Subcutaneous abdominal adipose tissue (tissue), 5 donors: ENCODE measurements around the gene CEP72.

Experiments
- H3K27ac ChIP-seq: one replicate; pipeline ENCODE4 v1.7.0; 2013; ENCODE audit warnings: low read depth, mild to moderate bottlenecking, inconsistent platforms, low read length, moderate library complexity
- H3K27me3 ChIP-seq, 5 donors: one replicate each; pipeline ENCODE4 v1.7.0; 2013; ENCODE audit warnings: low read length in 5 of 5, inconsistent platforms in 1 of 5; ENCODE audit not compliant: control insufficient read depth in 5 of 5, insufficient read depth in 4 of 5
- H3K36me3 ChIP-seq, 5 donors: one replicate each; pipeline ENCODE4 v1.7.0; 2013; ENCODE audit warnings: low read length in 5 of 5; ENCODE audit not compliant: control insufficient read depth in 5 of 5, insufficient read depth in 5 of 5
- H3K4me1 ChIP-seq, 5 donors: one replicate each; pipeline ENCODE4 v1.7.0; 2013; ENCODE audit warnings: low read length in 5 of 5, mild to moderate bottlenecking in 3 of 5, moderate library complexity in 1 of 5; ENCODE audit not compliant: control insufficient read depth in 5 of 5, insufficient read depth in 5 of 5
- H3K4me3 ChIP-seq, 5 donors: one replicate each; pipeline ENCODE4 v1.7.0; 2013; ENCODE audit warnings: low read length in 5 of 5, low read depth in 1 of 5
- H3K9ac ChIP-seq, 5 donors: one replicate each; pipeline ENCODE4 v1.7.0; 2013; ENCODE audit warnings: low read length in 5 of 5, mild to moderate bottlenecking in 4 of 5, moderate library complexity in 3 of 5
- H3K9me3 ChIP-seq, 5 donors: one replicate each; pipeline ENCODE4 v1.7.0; 2013; ENCODE audit warnings: low read length in 5 of 5; ENCODE audit not compliant: control insufficient read depth in 5 of 5
- donor health status: healthy.
- donor health status: healthy.
- donor health status: healthy.
- donor health status: healthy.
- donor health status: healthy.

The CEP72 gene

DNA sequence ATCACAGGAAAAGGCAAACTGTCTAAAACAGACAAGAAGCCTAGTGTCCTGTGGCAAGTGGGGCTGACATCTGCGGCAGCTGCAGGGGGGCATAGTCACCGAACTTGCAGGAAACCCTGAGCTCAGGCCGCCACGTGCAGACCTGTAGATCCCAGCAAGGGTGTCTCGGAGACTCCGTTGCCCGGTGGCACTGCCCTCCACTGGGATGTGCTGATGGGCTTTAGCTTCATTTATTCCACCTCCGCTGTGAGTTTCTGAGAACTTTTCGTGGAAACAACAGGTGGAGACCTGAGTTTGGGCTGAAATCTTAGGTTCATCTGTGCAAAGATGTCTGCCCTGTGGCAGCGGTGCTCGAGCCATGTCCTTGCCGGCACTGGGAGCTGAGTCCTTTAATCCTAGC lies 22.1 kb downstream of the CEP72 start:
- no peak overlapping the region for H3K9ac ChIP-seq
- no peak overlapping the region for H3K27ac ChIP-seq
- H3K9me3 ChIP-seq = peaks cover 0 to 7% (median 4%) of the 10 kb centered on the region in 5 donors
- no peaks in the 10 kb centered on the region for H3K27me3 ChIP-seq
- no peak overlapping the region for H3K4me3 ChIP-seq
- H3K4me1 ChIP-seq = no peaks in the 10 kb centered on the region
- H3K36me3 ChIP-seq = peaks cover 0 to 43% (median 35%) of the 10 kb centered on the region in 5 donors

DNA sequence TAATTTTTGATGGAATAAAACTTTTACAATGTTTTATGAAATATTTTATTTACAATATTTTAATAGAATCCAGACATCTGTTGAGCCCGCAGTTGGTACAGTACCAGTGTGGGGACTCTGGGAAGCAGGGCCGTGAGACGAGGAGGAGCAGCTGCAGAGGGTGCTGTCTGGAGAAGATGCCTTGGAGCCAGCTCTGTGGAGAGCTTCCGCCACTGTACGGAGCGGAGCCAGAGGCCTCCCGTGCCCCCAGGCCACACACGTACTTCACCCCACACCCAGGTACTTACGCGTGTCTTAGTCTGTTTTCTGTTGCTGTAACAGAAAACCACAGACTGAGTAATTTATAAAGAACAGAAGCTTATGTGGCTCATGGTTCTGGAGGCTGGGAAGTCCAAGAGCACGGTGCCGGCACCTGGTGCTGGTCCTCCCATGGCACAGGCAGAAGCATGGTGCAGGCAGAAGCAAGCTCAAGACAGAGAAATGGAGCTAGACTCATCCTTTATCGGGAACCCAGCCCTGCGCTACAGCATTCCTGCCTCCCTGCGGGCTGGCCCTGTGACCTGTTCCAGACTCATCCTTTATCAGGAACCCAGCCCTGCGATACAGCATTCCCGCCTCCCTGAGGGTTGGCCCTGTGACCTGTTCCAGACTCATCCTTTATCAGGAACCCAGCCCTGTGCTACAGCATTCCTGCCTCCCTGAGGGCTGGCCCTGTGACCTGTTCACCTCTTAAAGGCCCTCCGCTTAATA lies 23.3 kb downstream of the CEP72 start:
- H3K9me3 ChIP-seq = peaks cover 0 to 7% (median 4%) of the 10 kb centered on the region in 5 donors
- H3K36me3 ChIP-seq = peaks cover 0 to 53% (median 45%) of the 10 kb centered on the region in 5 donors
- H3K9ac ChIP-seq = no peak overlapping the region

GRCh38 chr5:636951-637350 lies 24.8 kb downstream of the CEP72 start:
- H3K9ac ChIP-seq = no peak overlapping the region
- H3K27me3 ChIP-seq = no peaks in the 10 kb centered on the region
- H3K4me1 ChIP-seq = no peaks in the 10 kb centered on the region
- H3K9me3 ChIP-seq = peaks cover 0 to 7% (median 4%) of the 10 kb centered on the region in 5 donors
- H3K4me3 ChIP-seq = no peak overlapping the region
- H3K27ac ChIP-seq = no peak overlapping the region
- H3K36me3 ChIP-seq = peaks cover 0 to 65% (median 54%) of the 10 kb centered on the region in 5 donors

More for the DNA sequence above, 23.3 kb downstream of the CEP72 start:
- H3K4me3 ChIP-seq = no peak overlapping the region
- H3K27me3 ChIP-seq = no peaks in the 10 kb centered on the region
- H3K27ac ChIP-seq = no peak overlapping the region
- H3K4me1 ChIP-seq = no peaks in the 10 kb centered on the region

DNA sequence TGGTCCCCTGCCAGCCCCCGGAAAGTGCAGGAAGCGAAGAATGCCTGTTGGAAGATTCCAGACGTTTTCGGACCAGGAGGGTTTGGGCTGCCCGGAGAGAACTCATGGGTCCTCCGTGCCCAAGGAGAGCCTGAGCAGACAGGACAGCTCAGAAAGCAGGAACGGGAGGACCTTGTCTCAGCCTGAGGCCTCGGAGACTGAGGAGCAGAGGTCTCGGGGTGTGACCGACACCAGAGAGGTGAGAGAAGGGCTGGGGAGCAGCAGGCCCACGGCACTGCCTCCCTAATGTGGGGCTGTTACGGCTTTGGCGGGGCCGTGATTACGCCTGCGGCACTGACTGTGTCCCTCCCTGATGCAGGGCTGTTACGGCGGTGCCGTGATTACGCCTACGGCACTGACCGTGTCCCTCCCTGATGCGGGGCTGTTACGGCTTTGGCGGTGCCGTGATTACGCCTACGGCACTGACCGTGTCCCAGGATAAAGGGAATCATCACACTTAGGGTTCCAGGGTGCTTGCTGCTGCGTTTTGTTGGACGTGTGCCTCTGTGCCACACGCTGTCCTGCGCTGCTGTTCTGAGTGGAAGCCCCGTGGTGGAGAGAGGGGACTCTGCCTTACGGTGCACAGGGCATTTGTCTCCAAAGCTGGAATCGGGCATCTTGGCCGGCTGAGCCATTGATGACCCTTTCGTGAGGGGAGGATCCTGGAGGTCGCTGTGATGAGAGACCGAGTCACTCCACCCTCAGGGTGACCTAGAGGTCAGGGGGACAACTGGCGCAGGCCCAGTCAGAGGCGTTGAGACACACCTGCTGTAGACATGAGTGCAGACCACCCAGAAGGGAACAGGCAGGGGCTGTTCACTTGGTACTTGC lies 25.7 kb downstream of the CEP72 start:
- Histone ChIP-seq H3K4me3 (no peak overlapping the region), H3K36me3 (peaks cover 0 to 71% (median 54%) of the 10 kb centered on the region in 5 donors), H3K9me3 (peaks cover 0 to 7% (median 4%) of the 10 kb centered on the region in 5 donors), H3K4me1 (no peaks in the 10 kb centered on the region), H3K9ac (no peak overlapping the region), H3K27me3 (no peaks in the 10 kb centered on the region), H3K27ac (no peak overlapping the region)

GRCh38 chr5:638501-639252 lies 26.5 kb downstream of the CEP72 start:
- H3K9me3 ChIP-seq = peaks cover 0 to 7% (median 4%) of the 10 kb centered on the region in 5 donors
- H3K27ac ChIP-seq = no peak overlapping the region
- no peak overlapping the region for H3K9ac ChIP-seq
- no peaks in the 10 kb centered on the region for H3K27me3 ChIP-seq
- no peak overlapping the region for H3K4me3 ChIP-seq
- H3K4me1 ChIP-seq = no peaks in the 10 kb centered on the region
- peaks cover 0 to 75% (median 54%) of the 10 kb centered on the region in 5 donors for H3K36me3 ChIP-seq

- Histone ChIP-seq H3K27ac (no peak overlapping the region), H3K4me3 (no peak overlapping the region), H3K9me3 (peaks cover 0 to 7% (median 4%) of the 10 kb centered on the region in 5 donors), H3K27me3 (no peaks in the 10 kb centered on the region), H3K36me3 (peaks cover 0 to 71% (median 54%) of the 10 kb centered on the region in 5 donors), H3K9ac (no peak overlapping the region), H3K4me1 (no peaks in the 10 kb centered on the region)
Observed at GRCh38 chr5:639253-639530, 27.1 kb downstream of the CEP72 start.

DNA sequence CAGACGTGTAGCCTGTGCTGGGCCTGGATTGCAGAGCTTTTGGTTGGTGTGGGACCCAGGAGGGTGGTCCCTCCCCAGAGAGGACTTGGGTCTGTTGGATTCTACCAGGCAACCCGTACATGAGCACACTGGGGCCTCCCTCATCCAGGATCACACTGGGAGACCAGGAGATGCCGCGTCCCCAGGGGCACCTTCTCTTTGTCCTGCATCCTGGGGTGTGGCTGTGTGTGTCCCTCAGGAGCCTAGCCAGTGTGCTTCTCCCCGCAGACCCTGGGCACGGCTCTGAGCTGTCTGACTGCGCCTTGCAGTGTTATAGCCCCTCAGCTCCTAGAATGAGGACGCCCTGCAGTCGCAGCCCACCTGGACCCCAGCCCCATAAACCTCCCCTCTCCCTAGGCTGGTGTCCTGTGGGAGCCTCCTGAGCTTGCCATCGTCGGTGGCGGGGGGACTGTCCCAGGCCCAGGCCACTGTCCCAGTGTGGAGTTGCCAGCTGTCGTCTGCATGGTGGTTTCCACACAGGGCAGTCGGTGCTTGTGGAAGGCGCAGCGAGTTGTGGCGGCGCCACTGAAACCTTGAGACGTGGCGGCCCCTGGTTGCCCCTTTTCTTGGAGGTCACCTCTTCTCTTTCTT lies 27.6 kb downstream of the CEP72 start:
- H3K4me3 ChIP-seq = no peak overlapping the region
- peaks cover 0 to 70% (median 53%) of the 10 kb centered on the region in 5 donors for H3K36me3 ChIP-seq
- H3K27ac ChIP-seq = no peak overlapping the region
- no peaks in the 10 kb centered on the region for H3K27me3 ChIP-seq
- no peaks in the 10 kb centered on the region for H3K4me1 ChIP-seq
- H3K9me3 ChIP-seq = peaks cover 0 to 7% (median 4%) of the 10 kb centered on the region in 5 donors
- H3K9ac ChIP-seq = no peak overlapping the region

- H3K36me3 ChIP-seq = peaks cover 0 to 67% (median 51%) of the 10 kb centered on the region in 5 donors
Observed at GRCh38 chr5:640461-641330, 28.6 kb downstream of the CEP72 start.

DNA sequence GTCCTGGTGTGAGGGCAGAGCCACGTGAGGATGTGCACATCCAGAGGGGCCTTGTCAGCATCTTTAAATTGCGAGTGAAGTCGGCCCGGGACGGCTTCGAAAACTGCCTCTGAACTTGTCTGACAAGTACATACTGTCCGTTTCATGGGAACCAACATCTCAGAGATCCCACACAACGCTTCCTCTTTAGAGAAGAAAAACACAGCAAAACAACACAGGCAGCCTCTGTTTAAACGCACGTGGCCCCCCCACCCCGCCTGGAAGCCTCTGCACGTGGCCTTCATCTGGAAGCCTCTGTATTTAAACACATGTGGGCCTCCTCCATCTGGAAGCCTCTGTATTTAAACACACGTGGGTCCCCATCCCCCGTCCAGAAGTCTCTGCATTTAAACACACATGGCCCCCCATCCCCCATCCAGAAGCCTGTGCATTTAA lies 29.2 kb downstream of the CEP72 start:
- H3K27ac ChIP-seq = no peak overlapping the region
- no peak overlapping the region for H3K9ac ChIP-seq
- H3K9me3 ChIP-seq = no peaks in the 10 kb centered on the region
- H3K4me1 ChIP-seq = no peaks in the 10 kb centered on the region
- peaks cover 0 to 69% (median 48%) of the 10 kb centered on the region in 5 donors for H3K36me3 ChIP-seq
- H3K4me3 ChIP-seq = no peak overlapping the region
- H3K27me3 ChIP-seq = no peaks in the 10 kb centered on the region

More at GRCh38 chr5:640461-641330, 28.6 kb downstream of the CEP72 start:
- Histone ChIP-seq H3K4me3 (no peak overlapping the region), H3K27me3 (no peaks in the 10 kb centered on the region), H3K27ac (no peak overlapping the region), H3K4me1 (no peaks in the 10 kb centered on the region), H3K9ac (no peak overlapping the region), H3K9me3 (peaks cover 0 to 2% (median 0%) of the 10 kb centered on the region in 5 donors)
